ENCODE measurements around the gene RLN3.

Gene RLN3

GRCh38 chr19:14000691-14001375 lies 27.1 kb upstream of the RLN3 start:
- TF ChIP-seq CTCF (IDR thresholded peaks at IDR 0.05; ENCODE audit: insufficient read depth, missing control alignments) = no peak
- FAIRE-seq (no peak), DNase-seq (ENCODE audit: insufficient read length, low spot score) (no peak)

- no peak for TF ChIP-seq CTCF (IDR thresholded peaks at IDR 0.05; ENCODE audit: insufficient read depth, missing control alignments)
- DNase-seq (ENCODE audit: insufficient read length, low spot score) = no peak
- no peak for FAIRE-seq
Measured at GRCh38 chr19:14002571-14003250, 25.2 kb upstream of the RLN3 start.

GRCh38 chr19:14003251-14004055 lies 24.5 kb upstream of the RLN3 start:
- no peak for DNase-seq (ENCODE audit: insufficient read length, low spot score)
- FAIRE-seq = no peak
- no peak for TF ChIP-seq CTCF (IDR thresholded peaks at IDR 0.05; ENCODE audit: insufficient read depth, missing control alignments)

- no peak for FAIRE-seq
- DNase-seq (ENCODE audit: insufficient read length, low spot score) = no peak
- no peak for TF ChIP-seq CTCF (IDR thresholded peaks at IDR 0.05; ENCODE audit: insufficient read depth, missing control alignments)
Measured at GRCh38 chr19:14004619-14005348, 23.2 kb upstream of the RLN3 start.

GRCh38 chr19:14005349-14006084 lies 22.4 kb upstream of the RLN3 start:
- FAIRE-seq = no peak
- no peak for DNase-seq (ENCODE audit: insufficient read length, low spot score)

More at GRCh38 chr19:14005349-14006084, 22.4 kb upstream of the RLN3 start:
- no peak for TF ChIP-seq CTCF (IDR thresholded peaks at IDR 0.05; ENCODE audit: insufficient read depth, missing control alignments)

All from D721Med (cell line).